Thoracic aorta endothelial cell (primary cell): Measurements from ENCODE around the gene PPP2R5B. TPM values are rescaled to one million over a fixed set of nuclear protein-coding genes. Genes with fewer than 3 reads are reported as not detected.

ENCODE experiments used
- small RNA-seq: library from RNA; depleted of rRNA; stranded (forward); fragments of <200 nt; gene quantifications from one replicate; pipeline ENCODE3, GENCODE V24; 2012
- total RNA-seq: library from RNA; depleted of rRNA; stranded (reverse); fragments of >200 nt; gene quantifications from 2 replicates; pipeline ENCODE4 v1.2.3, GENCODE V29; 2012

PPP2R5B gene
- total RNA-seq, result 10.0 and 10.1 TPM in 2 replicates

GRCh38 chr11:64923944-64924909, at the start of gene PPP2R5B:
Gene PPP2R5B, plus strand, starts transcription at chr11:64924689. Its CDS starts 1,046 bp downstream, at chr11:64925735.

DNA sequence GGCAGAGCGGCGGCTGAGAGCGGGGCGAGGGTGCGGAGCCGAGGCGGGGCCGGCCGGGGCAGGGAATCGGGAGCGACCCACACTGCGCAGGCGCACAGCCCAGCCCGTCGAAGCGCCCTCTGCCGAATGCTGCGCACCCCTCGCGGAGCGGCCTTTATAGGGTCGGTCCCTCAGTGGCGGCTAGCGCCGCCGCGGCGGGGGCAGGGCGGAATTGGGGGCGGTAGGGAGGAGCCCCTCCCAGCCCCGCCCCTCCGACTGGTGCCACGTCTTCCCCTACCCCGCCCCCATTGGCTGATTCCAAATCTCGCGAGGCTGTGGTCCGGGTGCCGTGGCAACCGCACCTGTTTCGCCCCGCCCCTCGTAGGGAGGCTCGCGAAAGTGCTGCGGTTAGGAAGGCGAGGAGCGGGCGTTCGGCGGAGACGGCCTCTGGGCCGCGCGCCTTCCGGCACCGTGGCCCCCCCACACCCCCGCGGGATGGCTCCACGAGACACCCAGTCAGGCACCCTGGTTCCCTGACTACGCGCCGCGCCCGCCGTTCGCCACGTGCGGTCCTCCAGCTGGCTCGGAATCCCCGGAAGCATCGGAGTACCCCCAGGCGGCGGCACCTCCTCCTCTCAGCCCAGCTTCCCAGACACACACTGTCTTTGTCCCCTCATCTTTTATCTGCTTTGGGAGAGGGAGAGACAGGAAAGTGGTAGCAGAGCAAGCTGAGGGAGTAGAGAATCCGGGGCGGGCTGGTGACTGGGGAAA, 45.8 kb upstream of the PPP2R5B start, which contains the start of gene EHD1:
TSS of gene EHD1 (minus strand) at position 128 of the 750 bp plus-strand sequence. CDS start 157 bp downstream, outside the sequence.

GRCh38 chr11:64916775-64917662, 7.5 kb upstream of the PPP2R5B start, which contains the start of gene ATG2A:
Gene ATG2A, minus strand, starts transcription at chr11:64917209. Its CDS starts 74 bp downstream, at chr11:64917135.

DNA sequence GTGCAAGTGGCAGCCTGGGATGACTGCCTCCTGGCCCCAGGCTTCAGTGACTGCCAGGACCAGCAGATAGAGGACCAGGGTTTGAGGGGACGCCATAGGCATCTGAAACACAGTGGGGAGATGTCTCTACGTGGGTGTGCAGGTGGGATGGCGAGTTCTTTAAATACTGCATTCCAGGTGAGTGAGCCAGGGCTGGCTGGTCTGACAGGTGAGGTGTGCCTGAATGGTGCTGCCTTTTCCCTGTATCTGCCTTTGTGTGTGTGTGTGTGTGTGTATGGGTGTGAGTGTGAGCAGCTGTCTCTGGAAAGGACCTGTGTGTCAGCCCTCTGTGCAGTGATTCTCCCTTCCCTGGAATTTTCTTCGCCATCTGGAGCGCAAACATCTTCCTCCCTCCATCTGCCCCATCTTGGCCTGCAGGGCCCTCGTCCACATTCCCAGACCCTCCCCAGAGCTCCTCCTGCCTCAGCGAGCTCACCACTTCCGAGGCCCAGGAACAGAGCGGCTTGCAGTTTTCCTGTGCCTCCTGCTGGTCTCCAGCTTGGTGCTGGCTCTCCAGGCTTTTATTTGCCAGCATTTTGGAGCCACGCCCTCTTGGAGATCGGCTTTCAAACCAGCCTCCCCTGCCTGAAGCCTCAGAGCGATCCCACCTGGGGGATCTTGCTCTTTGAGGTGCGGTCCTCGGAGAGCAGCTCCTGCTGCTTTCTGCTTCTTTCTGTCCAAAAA, 11.0 kb downstream of the PPP2R5B start, which contains the start of gene GPHA2:
TSS of gene GPHA2 (minus strand) at position 535 of the 723 bp plus-strand sequence. CDS start at position 102, 433 bp downstream.

DNA sequence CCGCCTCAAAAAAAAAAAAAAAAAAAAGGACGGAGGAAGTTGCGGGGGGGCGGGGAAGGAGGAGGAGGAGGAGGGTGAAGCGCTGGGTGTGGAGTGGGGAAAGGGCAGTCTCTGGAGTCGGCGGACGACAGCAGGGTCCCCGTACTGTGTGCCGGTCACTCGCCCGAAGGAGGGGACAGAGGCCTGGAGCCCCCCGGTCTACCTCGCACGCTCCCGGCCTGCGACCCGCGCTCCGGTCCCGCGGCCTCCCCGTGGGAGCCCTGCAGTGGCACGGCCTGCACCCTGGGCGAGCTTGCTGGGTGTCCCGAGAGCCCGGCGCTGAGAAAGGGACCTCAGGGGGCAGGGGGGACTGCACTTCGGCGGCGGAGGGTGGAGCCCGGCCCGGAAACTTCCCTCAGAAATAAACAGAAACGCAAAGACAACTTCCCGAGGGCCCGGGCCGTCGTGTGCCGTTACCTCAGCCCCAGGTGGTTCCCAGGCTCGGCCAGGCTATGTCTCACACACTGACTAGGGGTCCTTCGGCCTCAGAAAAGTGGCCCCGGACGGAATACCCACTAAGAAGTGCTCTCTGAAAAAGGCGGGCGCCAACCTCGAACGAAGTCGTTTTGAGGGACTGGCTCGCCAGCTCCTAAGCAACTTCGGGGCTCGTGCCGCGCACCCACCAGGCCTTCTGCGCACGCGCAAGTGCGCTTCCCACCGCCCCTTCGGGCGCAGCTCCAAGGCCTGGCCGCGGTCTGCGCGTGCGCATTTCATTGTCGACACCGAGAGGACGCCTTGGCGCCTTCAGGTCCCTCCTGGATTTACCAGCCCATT, 47.1 kb downstream of the PPP2R5B start, which contains the start of gene MAJIN:
TSS of gene MAJIN (minus strand) at position 688 of the 813 bp plus-strand sequence. CDS start 12,703 bp downstream, outside the sequence.

Small RNAs within 50 kb of the gene (small RNA-seq; reads per million reads assigned to genes)
- not detected for gene MIR6749
- not detected for gene MIR6750

Other genes with a start within 250 kb of the PPP2R5B start
- under 0.01 TPM in 1 of 2 replicates, not detected in the other for gene NRXN2, start 201.5 kb upstream of the PPP2R5B start, total RNA-seq
- gene RASGRP2, start 180.5 kb upstream of the PPP2R5B start, total RNA-seq, result 0.27 and 0.50 TPM in 2 replicates
- gene PYGM, start 164.7 kb upstream of the PPP2R5B start, total RNA-seq, result 0.22 and 0.27 TPM in 2 replicates
- gene SF1, start 146.1 kb upstream of the PPP2R5B start, total RNA-seq, result 192 and 220 TPM in 2 replicates
- 42.2 and 66.5 TPM in 2 replicates for gene MAP4K2, start 121.5 kb upstream of the PPP2R5B start, total RNA-seq
- 20.7 and 31.1 TPM in 2 replicates for gene MEN1, start 114.1 kb upstream of the PPP2R5B start, total RNA-seq
- 0.13 and 0.22 TPM in 2 replicates for gene CDC42BPG, start 80.0 kb upstream of the PPP2R5B start, total RNA-seq
- gene EHD1, start 46.1 kb upstream of the PPP2R5B start, total RNA-seq, result 91.8 and 98.6 TPM in 2 replicates
- 13.0 and 19.8 TPM in 2 replicates for gene ATG2A, start 7.5 kb upstream of the PPP2R5B start, total RNA-seq
- not detected in 2 replicates for gene GPHA2, start 11.2 kb downstream of the PPP2R5B start, total RNA-seq
- gene MAJIN, start 47.4 kb downstream of the PPP2R5B start, total RNA-seq, result not detected in 2 replicates
- 0.53 and 2.0 TPM in 2 replicates for gene BATF2, start 72.3 kb downstream of the PPP2R5B start, total RNA-seq
- gene ARL2, start 89.5 kb downstream of the PPP2R5B start, total RNA-seq, result 58.4 and 65.9 TPM in 2 replicates
- gene SNX15, start 102.8 kb downstream of the PPP2R5B start, total RNA-seq, result 7.6 and 11.6 TPM in 2 replicates
- gene SAC3D1, start 116.5 kb downstream of the PPP2R5B start, total RNA-seq, result 12.1 and 14.5 TPM in 2 replicates
- 4.4 and 5.2 TPM in 2 replicates for gene NAALADL1, start 133.9 kb downstream of the PPP2R5B start, total RNA-seq
- gene CDCA5, start 159.4 kb downstream of the PPP2R5B start, total RNA-seq, result 18.0 and 28.6 TPM in 2 replicates
- 27.4 and 28.2 TPM in 2 replicates for gene ZFPL1, start 159.5 kb downstream of the PPP2R5B start, total RNA-seq
- 127 and 225 TPM in 2 replicates for gene VPS51, start 171.5 kb downstream of the PPP2R5B start, total RNA-seq
- 15.0 and 20.9 TPM in 2 replicates for gene TM7SF2, start 187.2 kb downstream of the PPP2R5B start, total RNA-seq
- 10.3 and 10.5 TPM in 2 replicates for gene ZNHIT2, start 193.0 kb downstream of the PPP2R5B start, total RNA-seq
- 269 and 352 TPM in 2 replicates for gene FAU, start 197.4 kb downstream of the PPP2R5B start, total RNA-seq
- gene MRPL49, start 197.6 kb downstream of the PPP2R5B start, total RNA-seq, result 43.0 and 63.3 TPM in 2 replicates
- gene SYVN1, start 209.8 kb downstream of the PPP2R5B start, total RNA-seq, result 7.4 and 12.1 TPM in 2 replicates
- not detected in 2 replicates for gene SPDYC, start 245.5 kb downstream of the PPP2R5B start, total RNA-seq